Peyer's patch (tissue), 4 donors: ENCODE data around the gene ATXN2L.
"Not testable (repeated sequence)": the region's sequence is repeated elsewhere in the genome, so short reads cannot be mapped to it uniquely, and the experiment has no call there.

ENCODE experiments used
- CTCF ChIP-seq, 6 experiments: fragments of 450-650 bp in 4 of 6; fragments of 200-600 bp in 2 of 6; sonication (generic) in 1 of 6; IDR thresholded peaks; one replicate each; pipeline ENCODE4 v1.5.1; 2017 to 2019; ENCODE audit warnings: antibody characterized with exemption in 6 of 6, mild to moderate bottlenecking in 3 of 6, moderate library complexity in 1 of 6
- POLR2A ChIP-seq, 2 donors: fragments of 450-650 bp; IDR thresholded peaks; one replicate each; pipeline ENCODE4 v1.5.1; 2017; ENCODE audit warnings: antibody characterized with exemption in 2 of 2, mild to moderate bottlenecking in 2 of 2, moderate library complexity in 2 of 2

- TF ChIP-seq CTCF, POLR2A (IDR thresholded peaks at IDR 0.05): not testable (repeated sequence)
Measured at GRCh38 chr16:28867646-28868045, 44.8 kb downstream of the ATXN2L start.
